ENCODE results near the gene ZXDC. TPM values are rescaled to one million over a fixed set of nuclear protein-coding genes. Genes with fewer than 3 reads are reported as not detected.

ZXDC gene
- 10 to 100 TPM in 2 of 3 donors, 1 to 10 TPM in 1; 9.8 to 14.1 (median 13.5) TPM for polyA plus RNA-seq

GRCh38 chr3:126475413-126476114 is at the start of gene ZXDC:
Gene ZXDC (minus strand): TSS chr3:126475891. CDS start chr3:126475865, 26 bp downstream.
- peak within 1 kb of the TSS; percentile 89 for H3K27ac ChIP-seq (ENCODE audit: low read depth, low read length)
- 0 to 2% (median 0%) methylated on average over 70 to 111 of the region's 112 CpGs for WGBS, 3 donors

- no peak overlapping the region for H3K27ac ChIP-seq (ENCODE audit: low read depth, low read length)
- WGBS, 3 donors: 72 to 85% (median 83%) methylated on average over 12 of the region's 12 CpGs
Measured at GRCh38 chr3:126525091-126525852, 49.6 kb upstream of the ZXDC start.

GRCh38 chr3:126524429-126524988 is 48.8 kb upstream of the ZXDC start:
- WGBS, 3 donors: 8 to 11% (median 8%) methylated on average over 26 to 31 of the region's 31 CpGs

GRCh38 chr3:126523745-126524428 is 48.2 kb upstream of the ZXDC start, which contains the start of gene CHST13:
Gene CHST13 (plus strand): TSS chr3:126524155. CDS start chr3:126524333, 178 bp downstream.
- WGBS, 3 donors: 5 to 6% (median 6%) methylated on average over 42 to 56 of the region's 56 CpGs
- no peak within 1 kb of the TSS for H3K27ac ChIP-seq (ENCODE audit: low read depth, low read length)

More at GRCh38 chr3:126524429-126524988, 48.8 kb upstream of the ZXDC start:
- no peak overlapping the region for H3K27ac ChIP-seq (ENCODE audit: low read depth, low read length)

GRCh38 chr3:126522363-126522788 is 46.7 kb upstream of the ZXDC start:
- no peak overlapping the region for H3K27ac ChIP-seq (ENCODE audit: low read depth, low read length)
- WGBS, 3 donors: 1 to 3% (median 2%) methylated on average over 6 of the region's 6 CpGs

- H3K27ac ChIP-seq (ENCODE audit: low read depth, low read length): no peak overlapping the region
- WGBS, 3 donors: 71 to 78% (median 76%) methylated on average over 11 of the region's 11 CpGs
Measured at GRCh38 chr3:126521122-126521891, 45.6 kb upstream of the ZXDC start.

GRCh38 chr3:126519506-126520455 is 44.1 kb upstream of the ZXDC start:
- 82 to 93% (median 86%) methylated on average over 10 of the region's 10 CpGs for WGBS, 3 donors
- H3K27ac ChIP-seq (ENCODE audit: low read depth, low read length): no peak overlapping the region

GRCh38 chr3:126518779-126519177 is 43.1 kb upstream of the ZXDC start:
- WGBS, 3 donors: 52 to 81% (median 68%) methylated on average over 4 of the region's 4 CpGs
- no peak overlapping the region for H3K27ac ChIP-seq (ENCODE audit: low read depth, low read length)

- no peak overlapping the region for H3K27ac ChIP-seq (ENCODE audit: low read depth, low read length)
- WGBS, 3 donors: 82 to 83% (median 82%) methylated on average over 15 of the region's 15 CpGs
Measured at GRCh38 chr3:126517986-126518778, 42.5 kb upstream of the ZXDC start.

GRCh38 chr3:126517291-126517951 is 41.7 kb upstream of the ZXDC start, which contains the start of gene UROC1:
Gene UROC1 (minus strand): TSS chr3:126517773. CDS start chr3:126517719, 54 bp downstream.
- no peak within 1 kb of the TSS for H3K27ac ChIP-seq (ENCODE audit: low read depth, low read length)
- 69 to 89% (median 88%) methylated on average over 15 to 16 of the region's 16 CpGs for WGBS, 3 donors

- WGBS, 3 donors: 77 to 86% (median 83%) methylated on average over 9 of the region's 9 CpGs
- H3K27ac ChIP-seq (ENCODE audit: low read depth, low read length): no peak overlapping the region
Measured at GRCh38 chr3:126516936-126517290, 41.2 kb upstream of the ZXDC start.

- WGBS, 3 donors: 81 to 88% (median 85%) methylated on average over 6 of the region's 6 CpGs
- no peak overlapping the region for H3K27ac ChIP-seq (ENCODE audit: low read depth, low read length)
Measured at GRCh38 chr3:126516152-126516935, 40.7 kb upstream of the ZXDC start.

GRCh38 chr3:126515066-126515706 is 39.5 kb upstream of the ZXDC start:
- WGBS, 3 donors: 80 to 84% (median 84%) methylated on average over 8 of the region's 8 CpGs
- H3K27ac ChIP-seq (ENCODE audit: low read depth, low read length): no peak overlapping the region

GRCh38 chr3:126514161-126514560 is 38.5 kb upstream of the ZXDC start:
- 84 to 89% (median 84%) methylated on average over 11 of the region's 11 CpGs for WGBS, 3 donors
- H3K27ac ChIP-seq (ENCODE audit: low read depth, low read length): no peak overlapping the region

All from adipose tissue (tissue), 3 donors.